NCI-H2107 treated with DMSO at 0.1 percent for 48 hours (cell line): ENCODE data around the gene PDXP.

Experiments used
- DNase-seq: peaks from one replicate; lab custom pipeline; 2025; ENCODE audit not compliant: unreplicated experiment; lab: John Stamatoyannopoulos, UW

PDXP gene

GRCh38 chr22:37628830-37629229 lies 29.7 kb upstream of the PDXP start:
- no peak for DNase-seq

DNA sequence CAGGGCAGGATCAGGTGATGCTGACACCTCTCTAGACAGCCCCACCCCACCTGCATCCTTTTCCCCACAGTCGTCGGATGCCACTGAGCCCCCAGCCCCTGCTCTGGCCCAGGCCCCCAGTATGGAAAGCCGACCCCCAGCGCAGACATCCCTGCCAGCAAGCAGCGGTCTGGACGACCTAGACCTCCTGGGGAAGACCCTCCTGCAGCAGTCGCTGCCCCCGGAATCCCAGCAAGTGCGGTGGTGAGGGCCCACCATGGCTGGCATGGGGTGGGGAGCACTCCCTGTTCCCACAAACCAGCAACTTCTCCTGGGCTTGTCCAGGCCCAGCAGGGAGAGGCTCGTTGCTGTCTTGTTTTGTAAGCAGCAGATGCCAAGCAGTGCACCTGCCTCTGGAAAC lies 28.6 kb upstream of the PDXP start:
- no peak for DNase-seq

DNA sequence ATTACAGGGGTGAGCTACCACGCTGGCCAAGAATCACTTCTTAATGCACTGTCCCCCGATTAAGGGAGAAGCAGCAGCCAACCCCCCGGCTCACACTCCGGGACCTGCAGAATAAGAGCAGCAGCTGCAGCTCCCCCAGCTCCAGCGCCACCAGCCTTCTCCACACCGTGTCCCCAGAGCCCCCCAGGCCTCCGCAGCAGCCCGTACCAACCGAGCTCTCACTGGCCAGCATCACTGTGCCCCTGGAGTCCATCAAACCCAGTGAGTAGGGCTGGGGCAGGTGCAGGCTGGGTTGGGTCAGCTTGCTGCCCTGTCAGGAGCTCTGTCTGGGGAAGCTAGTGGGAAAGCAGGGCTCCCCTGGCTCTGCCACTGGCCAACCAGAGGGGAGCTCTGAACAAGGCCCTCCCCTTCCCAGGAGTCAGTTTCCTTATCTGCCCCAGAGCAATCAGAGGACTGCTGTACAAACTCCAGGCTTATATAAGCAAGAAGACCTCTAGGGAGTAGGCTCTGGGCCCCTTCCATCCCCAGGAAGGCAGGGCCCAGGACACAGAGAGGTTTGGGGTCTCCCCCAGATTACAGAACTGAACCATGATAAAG lies 27.6 kb upstream of the PDXP start:
- no peak for DNase-seq

- DNase-seq: no peak
These were observed 26.9 kb upstream of the PDXP start for GRCh38 chr22:37631448-37632173.

- DNase-seq: no peak
These were observed 26.1 kb upstream of the PDXP start for GRCh38 chr22:37632174-37633088.

- no peak for DNase-seq
These were observed 25.4 kb upstream of the PDXP start for GRCh38 chr22:37633089-37633624.

DNA sequence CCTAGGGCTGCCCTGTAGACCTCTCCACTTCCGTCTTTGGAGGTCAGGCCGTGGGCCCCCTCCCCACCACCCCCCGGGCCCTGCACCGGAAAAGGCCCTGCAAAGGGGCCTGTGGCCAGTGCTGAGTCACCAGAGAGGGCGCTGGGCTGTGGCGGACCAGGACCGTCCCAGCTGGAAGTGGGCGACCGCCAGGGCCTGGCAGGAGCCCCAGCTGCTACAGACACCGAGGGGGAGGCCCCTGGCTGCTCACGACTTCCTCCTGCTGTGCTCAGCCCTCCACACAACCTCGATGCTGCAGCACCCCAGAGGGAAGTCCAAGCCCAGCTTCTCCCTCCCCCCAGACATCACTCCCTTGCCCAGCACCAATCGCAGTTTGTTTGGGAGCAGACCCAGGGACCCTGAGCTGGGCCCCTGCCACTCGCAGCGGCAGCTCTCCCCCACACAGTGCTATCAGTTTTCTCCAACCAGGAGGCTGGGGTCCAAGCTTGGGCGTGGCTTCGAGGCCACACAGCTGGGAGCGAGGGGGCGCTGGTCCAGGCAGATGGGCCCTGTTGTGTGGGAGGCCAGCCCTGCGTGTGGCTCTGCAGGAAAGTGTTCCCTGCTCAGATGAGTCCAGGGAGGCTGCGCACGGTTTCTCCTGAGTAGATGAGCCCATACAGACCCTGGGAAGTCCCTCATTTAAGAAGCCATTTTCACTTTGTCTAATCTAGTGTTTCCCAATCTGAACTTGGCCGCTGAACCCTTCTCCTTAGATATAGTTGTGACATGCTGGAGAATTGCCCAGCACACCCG lies 24.7 kb upstream of the PDXP start:
- no peak for DNase-seq

- DNase-seq: no peak
These were observed 24.1 kb upstream of the PDXP start for GRCh38 chr22:37634417-37634924.

GRCh38 chr22:37635157-37635556 lies 23.4 kb upstream of the PDXP start:
- DNase-seq: no peak

GRCh38 chr22:37636186-37636948 lies 22.2 kb upstream of the PDXP start:
- DNase-seq: no peak

GRCh38 chr22:37636949-37637273 lies 21.6 kb upstream of the PDXP start:
- DNase-seq: no peak

DNA sequence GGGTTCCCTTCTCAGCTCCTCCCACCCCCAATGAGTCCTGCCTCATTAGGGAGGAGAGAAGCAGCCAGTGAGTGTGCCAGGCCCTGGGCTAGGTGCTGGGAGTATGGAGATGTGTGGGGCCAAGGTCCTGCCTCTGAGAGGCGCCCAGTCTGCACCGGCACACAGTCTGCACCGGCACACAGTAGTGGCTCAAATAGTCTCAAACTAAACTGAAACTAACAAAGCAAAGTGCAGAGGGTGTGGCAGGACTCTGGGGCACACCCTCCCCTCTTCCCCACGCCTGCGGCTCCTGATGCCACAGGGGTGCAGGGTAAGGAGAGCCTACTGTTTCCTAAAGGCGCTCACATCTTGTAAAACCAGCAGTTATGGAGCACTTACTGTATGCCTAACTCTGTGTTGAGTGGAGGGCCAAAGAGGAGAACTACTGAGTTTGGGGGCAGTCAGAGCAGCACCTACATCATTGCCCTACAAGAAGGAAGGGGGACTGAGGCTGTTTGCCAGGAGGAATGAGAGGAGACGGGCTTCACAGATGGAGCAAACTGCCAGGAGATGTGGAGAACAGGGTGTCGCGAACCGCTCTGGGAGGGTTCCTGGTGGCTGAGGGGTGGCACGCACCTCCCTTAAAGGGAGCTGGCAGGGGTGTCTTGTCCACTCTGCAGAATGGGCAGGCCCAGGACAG lies 20.0 kb upstream of the PDXP start:
- DNase-seq: no peak

DNA sequence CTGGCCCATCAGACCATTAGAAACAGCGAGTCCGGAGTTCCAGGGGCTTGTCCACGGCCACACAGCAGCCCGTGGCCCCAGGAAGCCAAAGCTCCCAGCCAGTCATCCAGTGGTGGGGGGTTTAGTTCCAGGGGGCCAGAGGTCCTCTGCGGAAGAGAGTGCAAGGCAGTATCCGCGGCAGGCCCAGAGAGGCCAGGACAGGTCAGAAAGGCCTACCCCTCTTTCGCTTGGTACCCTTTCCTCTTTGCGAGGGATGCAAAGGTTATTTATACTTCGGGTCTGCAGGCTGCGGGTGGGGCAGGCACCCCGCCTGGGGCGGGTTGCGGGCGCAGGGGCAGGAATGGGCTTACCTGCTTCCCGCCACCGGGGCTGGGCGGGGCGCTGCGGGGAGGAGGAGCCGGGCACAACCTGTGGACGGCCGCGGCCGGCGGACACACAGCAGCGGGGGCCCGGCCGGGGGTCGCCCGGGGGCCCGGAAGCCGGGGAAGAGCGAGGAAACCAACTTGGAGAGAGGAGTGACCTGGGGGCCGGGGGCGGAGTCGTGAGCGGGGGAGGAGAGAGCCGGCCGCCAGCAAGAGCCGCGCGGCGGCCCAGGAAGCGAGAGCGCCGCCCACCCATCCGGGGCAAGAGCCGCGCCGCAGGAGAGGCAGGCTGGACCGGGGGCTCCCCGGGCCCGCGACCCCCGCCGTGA lies 19.3 kb upstream of the PDXP start, which contains the start of gene SH3BP1:
Gene SH3BP1, plus strand, starts transcription at position 600 of the 691 bp plus-strand sequence. CDS start 119 bp downstream, outside the sequence.
- DNase-seq: no peak

GRCh38 chr22:37639771-37640590 lies 18.5 kb upstream of the PDXP start:
- DNase-seq: no peak

GRCh38 chr22:37640591-37641560 lies 17.6 kb upstream of the PDXP start:
- no peak for DNase-seq

- no peak for DNase-seq
These were observed 17.0 kb upstream of the PDXP start for GRCh38 chr22:37641561-37641949.
